ENCODE measurements around the gene ARHGEF4.

Gene ARHGEF4

DNA sequence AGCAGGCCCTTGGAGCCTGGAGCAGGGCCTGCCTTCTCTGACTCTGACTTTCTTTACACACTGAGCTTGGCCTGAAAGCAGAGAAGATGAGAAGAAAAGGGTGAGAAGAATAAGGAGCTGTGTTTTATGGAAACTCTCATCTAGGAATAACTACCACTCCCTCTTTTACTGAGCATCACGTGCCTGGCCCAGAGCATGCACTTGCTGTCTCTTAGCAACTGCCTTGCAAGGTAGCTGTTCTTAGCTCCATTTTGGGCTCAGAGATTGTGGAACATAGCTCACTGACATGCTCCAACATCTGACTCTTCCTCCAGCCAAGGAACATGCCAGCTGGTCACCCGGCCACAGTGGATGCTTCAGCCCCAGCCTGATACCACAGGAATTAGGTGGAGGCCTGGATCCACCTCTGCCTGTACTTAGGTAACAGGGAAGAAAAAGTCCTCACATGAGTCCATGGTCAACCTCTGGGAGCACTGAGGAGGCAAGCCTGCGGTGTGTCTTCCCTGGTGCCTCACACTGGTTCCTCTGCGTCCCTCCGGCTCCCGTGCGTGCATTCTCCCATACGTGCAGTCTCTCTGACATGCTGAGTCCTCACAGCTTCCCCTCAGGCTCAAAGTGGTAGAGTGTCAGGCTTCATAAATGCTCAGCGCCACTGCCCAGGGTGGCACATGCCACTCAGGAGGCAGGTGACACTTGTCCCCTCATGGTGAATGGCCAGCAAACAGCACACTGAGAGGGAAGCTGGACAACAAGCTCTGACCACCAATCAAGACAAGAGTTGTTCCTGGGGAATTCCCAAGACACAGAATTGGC lies 45.7 kb upstream of the ARHGEF4 start:
- no peaks in the 10 kb centered on the region for H3K9me3 ChIP-seq (replicated peaks; ENCODE audit: insufficient read depth, low read length)
- H3K4me2 ChIP-seq (ENCODE audit: low read depth, low read length): no peak overlapping the region
- no peaks in the 10 kb centered on the region for H3K79me2 ChIP-seq (ENCODE audit: low read length)
- no peaks in the 10 kb centered on the region for H3K27me3 ChIP-seq (replicated peaks; ENCODE audit: insufficient read depth, low read length)
- H3K4me3 ChIP-seq (ENCODE audit: low read length): no peak overlapping the region
- H3K9ac ChIP-seq (ENCODE audit: low read length): no peak overlapping the region
- peak overlapping the region; percentile 51; the same call in 1 of the 2 replicates for H2AFZ ChIP-seq (ENCODE audit: low read length)
- no peaks in the 10 kb centered on the region for H3K4me1 ChIP-seq (ENCODE audit: low read length)
- no peak overlapping the region for H3K27ac ChIP-seq (ENCODE audit: low read length)
- no peaks in the 10 kb centered on the region for H3K36me3 ChIP-seq (replicated peaks; ENCODE audit: insufficient read depth, low read length)
- H4K20me1 ChIP-seq (ENCODE audit: insufficient read depth, low read length): no peaks in the 10 kb centered on the region
- TF ChIP-seq EZH2phosphoT487 (IDR thresholded peaks at IDR 0.05; ENCODE audit: low read length): no peak
- TF ChIP-seq, protein P1, sequence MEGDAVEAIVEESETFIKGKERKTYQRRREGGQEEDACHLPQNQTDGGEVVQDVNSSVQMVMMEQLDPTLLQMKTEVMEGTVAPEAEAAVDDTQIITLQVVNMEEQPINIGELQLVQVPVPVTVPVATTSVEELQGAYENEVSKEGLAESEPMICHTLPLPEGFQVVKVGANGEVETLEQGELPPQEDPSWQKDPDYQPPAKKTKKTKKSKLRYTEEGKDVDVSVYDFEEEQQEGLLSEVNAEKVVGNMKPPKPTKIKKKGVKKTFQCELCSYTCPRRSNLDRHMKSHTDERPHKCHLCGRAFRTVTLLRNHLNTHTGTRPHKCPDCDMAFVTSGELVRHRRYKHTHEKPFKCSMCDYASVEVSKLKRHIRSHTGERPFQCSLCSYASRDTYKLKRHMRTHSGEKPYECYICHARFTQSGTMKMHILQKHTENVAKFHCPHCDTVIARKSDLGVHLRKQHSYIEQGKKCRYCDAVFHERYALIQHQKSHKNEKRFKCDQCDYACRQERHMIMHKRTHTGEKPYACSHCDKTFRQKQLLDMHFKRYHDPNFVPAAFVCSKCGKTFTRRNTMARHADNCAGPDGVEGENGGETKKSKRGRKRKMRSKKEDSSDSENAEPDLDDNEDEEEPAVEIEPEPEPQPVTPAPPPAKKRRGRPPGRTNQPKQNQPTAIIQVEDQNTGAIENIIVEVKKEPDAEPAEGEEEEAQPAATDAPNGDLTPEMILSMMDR (IDR thresholded peaks at IDR 0.05; ENCODE audit: low read length): no peak
- DNase-seq: no peak
- no peaks in the 10 kb centered on the region for H3F3A ChIP-seq (ENCODE audit: insufficient read depth, low read length)
- no peaks in the 10 kb centered on the region for H3K9me2 ChIP-seq (replicated peaks; ENCODE audit: insufficient read depth, low read length)

DNA sequence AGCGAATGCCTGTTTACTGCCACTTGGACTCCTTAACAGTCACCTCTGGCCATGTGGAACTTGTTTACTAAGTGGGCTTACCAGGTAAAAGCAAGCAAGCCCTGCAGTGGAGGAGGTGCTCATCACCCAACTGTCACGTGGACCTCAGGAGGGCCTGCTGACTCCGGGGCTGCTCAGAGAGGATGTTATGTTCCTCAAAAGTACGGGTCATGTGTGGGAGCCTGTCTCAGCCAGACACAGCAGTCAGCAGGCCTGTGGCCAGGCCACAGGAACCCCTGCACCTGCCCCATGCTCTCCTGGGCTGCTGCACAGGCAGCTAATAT lies 45.1 kb upstream of the ARHGEF4 start:
- no peak for TF ChIP-seq EZH2 (optimal IDR thresholded peaks at IDR 0.05; ENCODE audit: low read depth, low read length)
- TF ChIP-seq EZH2phosphoT487 (IDR thresholded peaks at IDR 0.05; ENCODE audit: low read length): no peak
- TF ChIP-seq, protein P1 (IDR thresholded peaks at IDR 0.05; ENCODE audit: low read length): no peak
- H4K20me1 ChIP-seq (ENCODE audit: insufficient read depth, low read length): no peaks in the 10 kb centered on the region
- H2AFZ ChIP-seq (ENCODE audit: low read length): peak overlapping the region; percentile 51; the same call in 1 of the 2 replicates
- H3K27ac ChIP-seq (ENCODE audit: low read length): no peak overlapping the region
- H3K36me3 ChIP-seq (replicated peaks; ENCODE audit: insufficient read depth, low read length): no peaks in the 10 kb centered on the region
- DNase-seq: peak; percentile 53
- no peaks in the 10 kb centered on the region for H3K9me2 ChIP-seq (replicated peaks; ENCODE audit: insufficient read depth, low read length)
- H3K4me2 ChIP-seq (ENCODE audit: low read depth, low read length): no peak overlapping the region
- H3K4me3 ChIP-seq (ENCODE audit: low read length): no peak overlapping the region
- no peaks in the 10 kb centered on the region for H3F3A ChIP-seq (ENCODE audit: insufficient read depth, low read length)
- H3K79me2 ChIP-seq (ENCODE audit: low read length): no peaks in the 10 kb centered on the region
- no peaks in the 10 kb centered on the region for H3K27me3 ChIP-seq (replicated peaks; ENCODE audit: insufficient read depth, low read length)
- H3K9me3 ChIP-seq (replicated peaks; ENCODE audit: insufficient read depth, low read length): no peaks in the 10 kb centered on the region
- H3K4me1 ChIP-seq (ENCODE audit: low read length): no peaks in the 10 kb centered on the region
- no peak overlapping the region for H3K9ac ChIP-seq (ENCODE audit: low read length)

DNA sequence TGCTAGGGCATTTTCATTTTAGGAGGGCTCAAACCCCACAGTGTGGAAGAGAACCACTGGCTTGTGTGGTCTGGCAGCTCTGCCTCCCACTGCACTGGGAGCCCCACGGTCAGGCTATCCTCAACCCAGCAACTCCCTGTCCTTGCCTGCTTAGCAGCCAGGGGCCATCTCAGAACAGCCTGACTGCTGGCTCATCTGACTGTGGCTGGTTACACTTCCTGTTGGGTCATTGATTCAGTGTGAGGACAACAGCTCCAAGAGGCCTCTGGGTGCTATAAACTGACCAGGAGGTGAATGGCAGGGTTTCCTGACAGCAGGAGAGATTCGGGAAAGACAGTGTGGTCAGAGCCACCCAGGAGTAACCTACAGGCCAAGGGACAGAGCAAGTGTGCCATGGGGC lies 41.3 kb upstream of the ARHGEF4 start:
- Histone ChIP-seq H3K36me3 (replicated peaks; ENCODE audit: insufficient read depth, low read length) (no peaks in the 10 kb centered on the region), H3K9me2 (replicated peaks; ENCODE audit: insufficient read depth, low read length) (no peaks in the 10 kb centered on the region), H3K27me3 (replicated peaks; ENCODE audit: insufficient read depth, low read length) (no peaks in the 10 kb centered on the region), H2AFZ (ENCODE audit: low read length) (no peak overlapping the region), H3K4me3 (ENCODE audit: low read length) (no peak overlapping the region), H3K4me1 (ENCODE audit: low read length) (no peaks in the 10 kb centered on the region), H3K9me3 (replicated peaks; ENCODE audit: insufficient read depth, low read length) (no peaks in the 10 kb centered on the region), H3K27ac (ENCODE audit: low read length) (no peak overlapping the region), H3K4me2 (ENCODE audit: low read depth, low read length) (no peak overlapping the region), H3F3A (ENCODE audit: insufficient read depth, low read length) (no peaks in the 10 kb centered on the region), H3K9ac (ENCODE audit: low read length) (no peak overlapping the region), H3K79me2 (ENCODE audit: low read length) (no peaks in the 10 kb centered on the region), H4K20me1 (ENCODE audit: insufficient read depth, low read length) (no peaks in the 10 kb centered on the region)
- TF ChIP-seq, protein P1 (IDR thresholded peaks at IDR 0.05; ENCODE audit: low read length): no peak
- no peak for TF ChIP-seq EZH2 (optimal IDR thresholded peaks at IDR 0.05; ENCODE audit: low read depth, low read length)
- TF ChIP-seq EZH2phosphoT487 (IDR thresholded peaks at IDR 0.05; ENCODE audit: low read length): no peak
- no peak for DNase-seq
